ENCODE measurements around the gene CAPN13.

DNA sequence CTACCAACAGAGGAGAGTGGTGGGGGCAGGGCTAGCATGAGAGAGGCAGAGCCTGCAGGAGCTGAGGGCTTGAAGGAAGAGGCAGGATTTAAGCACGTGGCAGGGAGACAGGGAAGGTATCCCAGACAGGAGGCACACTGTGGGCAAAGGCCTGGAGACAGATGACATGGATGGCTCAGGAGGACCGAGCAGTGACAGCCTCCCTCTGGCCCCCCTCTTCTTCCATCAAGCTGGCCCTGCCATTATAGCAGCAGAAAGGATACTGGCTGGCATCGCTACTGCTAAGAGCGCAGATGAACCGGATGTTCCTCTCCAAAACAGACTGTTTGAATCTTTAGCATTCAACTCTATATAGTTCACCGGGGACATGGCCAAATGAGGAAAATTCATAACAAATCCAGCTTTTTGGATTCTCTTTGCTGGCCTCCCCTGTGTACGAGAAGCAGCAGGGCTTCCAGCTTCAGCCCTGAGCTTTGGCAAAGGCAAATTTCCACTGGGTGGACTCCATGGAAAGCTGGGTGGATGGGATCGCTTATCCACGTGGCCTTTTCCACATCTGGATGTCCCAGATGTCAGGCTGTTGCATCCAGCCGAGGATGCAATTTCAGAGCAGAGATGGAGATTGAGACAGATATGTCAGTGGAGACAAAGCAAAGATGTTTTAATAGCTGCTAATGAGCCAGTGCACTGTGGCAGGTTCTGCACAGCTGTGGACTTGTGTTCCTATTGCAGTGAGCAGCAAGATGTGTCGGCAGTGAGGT lies 36.2 kb downstream of the CAPN13 start:
- TF ChIP-seq, protein P1, sequence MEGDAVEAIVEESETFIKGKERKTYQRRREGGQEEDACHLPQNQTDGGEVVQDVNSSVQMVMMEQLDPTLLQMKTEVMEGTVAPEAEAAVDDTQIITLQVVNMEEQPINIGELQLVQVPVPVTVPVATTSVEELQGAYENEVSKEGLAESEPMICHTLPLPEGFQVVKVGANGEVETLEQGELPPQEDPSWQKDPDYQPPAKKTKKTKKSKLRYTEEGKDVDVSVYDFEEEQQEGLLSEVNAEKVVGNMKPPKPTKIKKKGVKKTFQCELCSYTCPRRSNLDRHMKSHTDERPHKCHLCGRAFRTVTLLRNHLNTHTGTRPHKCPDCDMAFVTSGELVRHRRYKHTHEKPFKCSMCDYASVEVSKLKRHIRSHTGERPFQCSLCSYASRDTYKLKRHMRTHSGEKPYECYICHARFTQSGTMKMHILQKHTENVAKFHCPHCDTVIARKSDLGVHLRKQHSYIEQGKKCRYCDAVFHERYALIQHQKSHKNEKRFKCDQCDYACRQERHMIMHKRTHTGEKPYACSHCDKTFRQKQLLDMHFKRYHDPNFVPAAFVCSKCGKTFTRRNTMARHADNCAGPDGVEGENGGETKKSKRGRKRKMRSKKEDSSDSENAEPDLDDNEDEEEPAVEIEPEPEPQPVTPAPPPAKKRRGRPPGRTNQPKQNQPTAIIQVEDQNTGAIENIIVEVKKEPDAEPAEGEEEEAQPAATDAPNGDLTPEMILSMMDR (IDR thresholded peaks at IDR 0.05; ENCODE audit: low read depth, low read length) = no peak
- TF ChIP-seq EZH2phosphoT487 (IDR thresholded peaks at IDR 0.05; ENCODE audit: low read depth) = no peak

Data from OCI-LY3 (cell line).